GM18511 (cell line): ENCODE results near the gene ETV6.
"Not testable (repeated sequence)": the region's sequence is repeated elsewhere in the genome, so short reads cannot be mapped to it uniquely, and the experiment has no call there.

ENCODE experiments used
- ATAC-seq: cut with Tn5 transposase; IDR thresholded peaks from one replicate; pipeline ENCODE4 v1.9.1; 2021; ENCODE audit warnings: mild to moderate bottlenecking, moderate library complexity; ENCODE audit not compliant: unreplicated experiment

Gene ETV6

GRCh38 chr12:11897923-11898322 is 248.4 kb downstream of the ETV6 start:
- ATAC-seq, result no peak

GRCh38 chr12:11901701-11902524 is 252.4 kb downstream of the ETV6 start:
- ATAC-seq, result no peak

GRCh38 chr12:11902525-11902875 is 253.0 kb downstream of the ETV6 start:
- ATAC-seq, result no peak

GRCh38 chr12:11904124-11904523 is 254.7 kb downstream of the ETV6 start:
- no peak for ATAC-seq

- ATAC-seq, result no peak
Observed at GRCh38 chr12:11905534-11905933, 256.1 kb downstream of the ETV6 start.

- no peak for ATAC-seq
Observed at GRCh38 chr12:11906286-11906935, 256.9 kb downstream of the ETV6 start.

- ATAC-seq, result no peak
Observed at GRCh38 chr12:11907625-11908024, 258.2 kb downstream of the ETV6 start.

GRCh38 chr12:11909406-11909805 is 259.9 kb downstream of the ETV6 start:
- not testable (repeated sequence) for ATAC-seq

- no peak for ATAC-seq
Observed at GRCh38 chr12:11916113-11916512, 266.6 kb downstream of the ETV6 start.

- ATAC-seq, result no peak
Observed at GRCh38 chr12:11916771-11917170, 267.3 kb downstream of the ETV6 start.

- no peak for ATAC-seq
Observed at GRCh38 chr12:11917501-11917900, 268.0 kb downstream of the ETV6 start.

GRCh38 chr12:11920231-11920630 is 270.8 kb downstream of the ETV6 start:
- no peak for ATAC-seq

- no peak for ATAC-seq
Observed at GRCh38 chr12:11922361-11922760, 272.9 kb downstream of the ETV6 start.

- ATAC-seq, result no peak
Observed at GRCh38 chr12:11923067-11923466, 273.6 kb downstream of the ETV6 start.

- no peak for ATAC-seq
Observed at GRCh38 chr12:11927286-11927935, 277.9 kb downstream of the ETV6 start.

- no peak for ATAC-seq
Observed at GRCh38 chr12:11929714-11930113, 280.2 kb downstream of the ETV6 start.

- ATAC-seq, result no peak
Observed at GRCh38 chr12:11939223-11939622, 289.7 kb downstream of the ETV6 start.

- ATAC-seq, result no peak
Observed at GRCh38 chr12:11941606-11942337, 292.3 kb downstream of the ETV6 start.

GRCh38 chr12:11943919-11944700 is 294.6 kb downstream of the ETV6 start:
- no peak for ATAC-seq
